Stimulated activated CD4-positive, alpha-beta T cell treated with anti-CD3 and anti-CD28 coated beads, Interleukin-4, amount 100 ng/mL, for 48 hours (primary cell): ENCODE results near the gene AICDA.
"Not testable (repeated sequence)": the region's sequence is repeated elsewhere in the genome, so short reads cannot be mapped to it uniquely, and the experiment has no call there.

Experiments used
- DNase-seq, 2 donors: peaks; one replicate each; pipeline ENCODE4 v3.0.0-alpha.2; 2020; ENCODE audit warnings: low read depth in 2 of 2

The AICDA gene

GRCh38 chr12:8613881-8614280 lies 1.2 kb upstream of the AICDA start:
- not testable (repeated sequence) for DNase-seq

- DNase-seq, result no peak
Observed at GRCh38 chr12:8609061-8609570, 3.5 kb downstream of the AICDA start.

DNA sequence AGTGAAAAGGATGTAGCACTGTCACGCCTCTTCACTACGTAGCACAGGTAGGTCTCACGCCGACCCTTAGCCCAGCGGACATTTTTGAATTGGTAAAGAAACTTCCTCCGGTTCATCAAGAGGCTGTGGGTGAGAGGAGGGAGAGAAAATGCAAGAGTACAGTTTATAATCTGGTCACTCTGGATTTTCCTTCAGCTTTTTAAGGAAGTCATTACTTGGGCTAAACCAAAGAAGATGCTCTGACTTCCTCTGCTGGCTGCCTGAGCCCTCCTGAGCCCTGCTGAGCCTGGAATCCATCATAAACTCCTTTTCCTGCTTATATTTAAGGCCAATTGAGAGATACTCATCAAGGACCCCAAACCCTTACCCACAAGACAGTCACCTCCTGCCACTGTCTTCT lies 5.8 kb downstream of the AICDA start:
- no peak for DNase-seq

GRCh38 chr12:8605057-8605456 lies 7.6 kb downstream of the AICDA start:
- DNase-seq, result no peak

DNA sequence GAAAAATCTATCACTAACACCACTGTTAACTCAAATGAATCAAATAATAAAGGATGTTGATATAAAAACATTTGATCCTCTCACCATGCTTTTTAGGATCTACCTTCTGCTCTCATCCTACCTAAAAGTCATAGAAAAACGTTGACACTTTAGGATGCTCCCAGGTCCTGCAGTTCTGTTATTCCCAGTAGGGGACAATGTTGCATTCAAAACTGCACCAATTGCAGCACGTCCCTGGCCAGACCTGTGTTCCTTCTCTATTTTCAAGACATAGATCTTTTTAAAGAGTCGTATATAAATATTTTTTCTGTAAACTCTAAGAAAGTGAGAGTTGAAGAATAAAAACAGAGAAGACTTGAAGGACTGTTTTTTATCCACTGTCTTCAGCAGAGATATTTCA lies 8.8 kb downstream of the AICDA start:
- DNase-seq, result no peak

GRCh38 chr12:8603286-8603685 lies 9.4 kb downstream of the AICDA start:
- no peak for DNase-seq

DNA sequence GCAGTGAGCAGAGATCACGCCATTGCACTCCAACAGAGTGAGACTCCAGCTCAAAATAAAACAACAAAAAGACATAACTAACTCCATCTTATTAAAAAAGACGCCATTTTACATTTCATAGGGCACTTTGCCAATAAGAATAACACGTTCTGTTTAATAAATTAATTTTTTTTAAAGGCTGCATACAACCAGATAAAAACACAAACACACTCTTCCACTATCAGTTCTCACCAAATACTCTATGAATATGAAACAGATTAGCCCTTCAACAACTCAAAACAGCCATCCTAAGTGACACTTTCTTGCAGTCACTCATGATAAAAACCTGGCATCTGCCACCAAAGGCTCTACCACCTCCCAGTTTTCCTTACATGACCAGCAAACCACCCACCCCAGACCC lies 16.1 kb downstream of the AICDA start:
- DNase-seq, result no peak

DNA sequence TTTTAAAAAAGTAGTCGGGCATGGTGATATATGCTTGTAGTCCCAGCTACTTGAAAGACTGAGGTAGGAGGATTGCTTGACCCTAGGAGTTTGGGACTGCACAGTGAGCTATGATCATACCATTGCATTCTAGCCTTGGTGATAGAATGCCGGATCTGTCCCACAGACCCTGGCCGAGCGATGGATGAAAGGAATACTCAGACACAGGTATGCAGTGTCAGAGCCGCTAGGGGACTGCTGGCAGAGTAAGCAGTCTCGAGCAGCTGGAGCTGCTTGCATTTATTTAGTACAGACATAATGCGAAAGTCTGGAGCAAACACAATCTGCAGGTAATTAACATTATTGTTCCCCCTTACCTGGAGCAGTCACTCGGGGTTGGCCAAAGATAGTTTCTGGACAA lies 18.6 kb downstream of the AICDA start:
- DNase-seq, result no peak

DNA sequence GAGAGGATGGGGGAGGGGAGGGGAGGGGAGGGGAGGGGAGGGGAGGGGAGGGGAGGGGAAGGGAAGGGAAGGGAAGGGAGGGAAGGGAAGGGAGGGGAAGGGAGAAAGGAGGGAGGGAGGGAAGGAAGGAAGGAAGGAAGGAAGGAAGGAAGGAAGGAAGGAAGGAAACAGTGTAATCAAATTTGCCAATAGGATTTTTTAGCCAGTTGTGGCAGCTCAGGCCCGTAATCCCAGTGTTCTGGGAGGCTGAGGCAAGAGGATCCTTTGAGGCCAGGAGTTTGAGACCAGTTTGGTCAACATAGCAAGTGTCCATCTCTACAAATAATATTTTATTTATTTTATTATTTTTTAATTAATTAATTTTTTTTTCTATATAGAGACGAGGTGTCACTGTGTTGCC lies 19.4 kb downstream of the AICDA start:
- no peak for DNase-seq

DNA sequence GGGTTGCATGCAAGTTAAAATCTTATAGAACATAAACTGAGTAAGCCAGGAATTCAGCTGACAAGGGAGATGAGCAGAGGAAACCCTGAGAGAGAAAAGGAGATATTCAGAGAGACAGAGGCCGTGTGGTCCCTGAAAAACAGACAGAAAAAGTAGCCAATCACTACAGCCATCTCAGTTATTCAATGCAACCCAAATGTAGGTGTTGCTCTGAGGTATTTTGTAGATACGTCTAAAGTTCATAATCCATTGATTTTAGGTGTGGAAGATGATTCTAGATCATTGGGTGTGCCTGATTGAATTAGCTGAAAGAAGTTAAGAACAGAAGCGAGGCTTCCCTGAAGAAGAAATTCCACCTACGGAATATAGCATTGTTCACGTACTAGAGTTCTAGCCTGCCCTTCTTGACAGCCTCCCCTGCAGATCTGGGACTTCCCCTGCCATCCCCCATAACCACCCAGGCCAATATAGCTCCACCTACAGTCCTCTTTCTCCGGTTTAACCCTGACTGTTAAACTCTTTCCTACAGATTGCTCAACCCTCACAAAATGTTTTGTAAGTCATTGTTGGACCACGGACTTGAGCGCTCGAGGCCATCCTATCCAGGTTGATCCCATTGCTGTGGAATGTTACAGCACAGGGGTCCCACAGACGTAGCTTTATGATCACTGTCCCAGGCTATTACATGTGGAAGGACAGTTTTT lies 21.7 kb downstream of the AICDA start:
- DNase-seq, result no peak

GRCh38 chr12:8589679-8590078 lies 23.0 kb downstream of the AICDA start:
- no peak for DNase-seq

GRCh38 chr12:8584478-8584877 lies 28.2 kb downstream of the AICDA start:
- not testable (repeated sequence) for DNase-seq

- DNase-seq, result no peak
Observed at GRCh38 chr12:8584004-8584403, 28.7 kb downstream of the AICDA start.

- DNase-seq, result no peak
Observed at GRCh38 chr12:8581098-8581784, 31.4 kb downstream of the AICDA start.

DNA sequence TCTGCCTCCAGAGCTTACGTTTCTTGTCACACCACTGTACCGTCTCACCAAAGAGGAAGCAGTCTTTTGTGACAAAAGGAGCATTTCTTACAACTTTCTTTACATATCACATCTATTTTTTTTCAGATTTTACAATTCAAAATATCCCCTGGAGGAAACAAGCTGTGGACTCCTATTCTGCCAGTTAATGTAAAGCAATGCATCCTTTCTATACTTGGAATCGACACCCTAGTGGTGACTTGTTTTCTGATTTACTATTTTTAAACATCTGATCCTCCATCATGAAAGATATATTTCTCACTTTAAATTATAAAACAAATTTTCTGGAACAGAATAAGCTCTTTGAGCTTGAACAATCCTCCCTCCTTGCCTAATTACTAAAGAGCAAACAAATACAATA lies 34.8 kb downstream of the AICDA start:
- DNase-seq, result no peak

DNA sequence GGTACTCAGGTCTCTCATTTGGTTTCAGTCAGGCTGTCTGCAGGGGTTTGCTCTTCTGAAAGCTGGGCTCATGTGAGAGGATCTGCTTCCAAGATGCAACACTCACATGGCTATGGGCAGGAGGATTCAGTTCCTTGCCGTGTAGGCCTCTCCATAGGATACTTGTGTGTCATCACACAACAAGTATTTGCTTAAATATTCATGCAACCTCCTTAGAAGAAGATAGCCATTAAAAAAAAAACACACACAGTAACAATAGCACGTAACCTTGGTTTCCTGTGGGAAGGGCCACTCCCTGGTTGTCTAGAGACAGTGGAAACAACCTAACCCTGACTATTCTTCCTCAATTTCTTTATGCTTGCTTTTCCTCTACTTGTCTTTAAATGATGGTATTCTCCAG lies 40.2 kb downstream of the AICDA start:
- no peak for DNase-seq

DNA sequence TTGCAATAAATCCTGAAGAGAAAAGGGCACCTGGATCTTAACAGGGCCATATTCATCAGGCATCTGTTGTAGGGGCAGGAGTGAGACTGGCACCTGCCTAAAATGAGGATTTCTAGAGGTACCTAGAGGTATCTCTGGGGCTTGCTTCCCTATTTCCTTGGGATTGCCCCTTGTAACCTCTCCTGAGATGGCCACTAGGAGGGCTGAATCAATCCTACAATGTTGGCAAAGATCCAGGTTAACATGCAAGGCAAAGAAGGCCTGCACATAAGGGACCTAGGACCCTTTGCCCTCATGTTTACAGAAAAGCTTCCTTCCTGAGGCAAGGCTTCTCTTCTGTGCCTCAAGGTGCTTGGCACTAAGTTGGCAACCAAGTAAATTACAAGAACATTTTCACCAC lies 46.1 kb downstream of the AICDA start:
- no peak for DNase-seq

GRCh38 chr12:8566052-8566451 lies 46.6 kb downstream of the AICDA start:
- not testable (repeated sequence) for DNase-seq

GRCh38 chr12:8564656-8565055 lies 48.0 kb downstream of the AICDA start:
- DNase-seq, result no peak

DNA sequence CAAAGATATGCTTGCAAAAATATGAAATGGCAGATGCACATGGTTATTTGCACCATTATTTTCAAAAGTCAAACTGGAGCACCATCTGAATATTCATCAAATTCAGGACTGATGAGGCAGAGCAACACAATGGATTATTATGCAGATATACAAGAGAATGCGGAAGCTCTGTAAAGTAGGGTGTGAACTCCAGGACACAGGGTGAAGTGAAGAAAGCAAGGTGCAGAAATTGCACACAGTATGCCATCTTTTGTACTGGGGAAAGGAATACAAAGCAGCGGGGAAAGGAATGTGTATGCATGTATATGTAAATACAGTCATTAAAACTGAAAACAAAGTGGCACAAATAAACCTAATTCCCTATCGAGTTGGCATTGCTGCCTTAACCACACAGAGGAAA lies 49.3 kb downstream of the AICDA start:
- no peak for DNase-seq

- no peak for DNase-seq
Observed at GRCh38 chr12:8562310-8562709, 50.3 kb downstream of the AICDA start.

DNA sequence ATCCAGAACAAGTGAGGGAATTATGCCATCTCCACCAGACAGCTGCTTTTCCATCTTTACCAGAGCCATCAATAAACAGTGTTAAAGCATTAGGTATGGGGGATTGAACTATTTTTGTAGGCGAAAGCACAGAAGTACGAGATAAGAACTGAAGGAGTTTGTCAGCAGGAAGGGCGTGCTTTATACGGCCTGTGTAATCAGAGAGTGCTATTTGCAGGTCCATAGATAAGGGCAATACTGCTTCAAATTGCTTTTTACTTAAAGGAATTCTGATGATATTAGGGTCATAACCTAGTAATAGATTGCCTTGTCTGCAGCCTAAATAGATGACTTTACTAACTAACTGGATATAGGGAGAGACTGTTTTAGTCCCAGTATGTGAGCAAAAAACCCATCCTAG lies 51.6 kb downstream of the AICDA start:
- no peak for DNase-seq

DNA sequence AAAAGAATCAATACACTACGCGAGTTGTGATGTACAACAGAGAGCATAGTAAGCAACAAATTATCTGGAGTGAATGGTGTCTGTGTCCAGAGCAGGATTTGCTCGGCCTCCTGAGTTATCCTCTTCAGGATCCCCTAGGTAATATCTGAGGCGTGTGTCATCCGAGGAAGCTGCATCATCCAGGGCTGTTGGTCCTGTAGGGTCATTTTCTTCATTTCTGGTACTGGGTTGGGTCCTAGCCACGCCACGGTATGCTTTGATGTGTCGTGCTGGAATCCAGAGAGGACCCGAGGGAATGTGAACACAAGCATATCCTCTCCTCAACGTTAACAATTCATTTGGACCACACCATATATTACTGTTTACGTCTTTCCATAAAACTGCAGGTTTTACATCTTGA lies 53.0 kb downstream of the AICDA start:
- DNase-seq, result no peak
